GM19468 (cell line): ENCODE measurements around the gene FIS1.
"Not testable (repeated sequence)": the region's sequence is repeated elsewhere in the genome, so short reads cannot be mapped to it uniquely, and the experiment has no call there.

Source experiments
- ATAC-seq: cut with Tn5 transposase; IDR thresholded peaks from one replicate; pipeline ENCODE4 v1.9.1; 2021; ENCODE audit warnings: mild to moderate bottlenecking, moderate library complexity, moderate number of reproducible peaks; ENCODE audit not compliant: unreplicated experiment; ENCODE audit errors: extremely low read depth

Gene FIS1

DNA sequence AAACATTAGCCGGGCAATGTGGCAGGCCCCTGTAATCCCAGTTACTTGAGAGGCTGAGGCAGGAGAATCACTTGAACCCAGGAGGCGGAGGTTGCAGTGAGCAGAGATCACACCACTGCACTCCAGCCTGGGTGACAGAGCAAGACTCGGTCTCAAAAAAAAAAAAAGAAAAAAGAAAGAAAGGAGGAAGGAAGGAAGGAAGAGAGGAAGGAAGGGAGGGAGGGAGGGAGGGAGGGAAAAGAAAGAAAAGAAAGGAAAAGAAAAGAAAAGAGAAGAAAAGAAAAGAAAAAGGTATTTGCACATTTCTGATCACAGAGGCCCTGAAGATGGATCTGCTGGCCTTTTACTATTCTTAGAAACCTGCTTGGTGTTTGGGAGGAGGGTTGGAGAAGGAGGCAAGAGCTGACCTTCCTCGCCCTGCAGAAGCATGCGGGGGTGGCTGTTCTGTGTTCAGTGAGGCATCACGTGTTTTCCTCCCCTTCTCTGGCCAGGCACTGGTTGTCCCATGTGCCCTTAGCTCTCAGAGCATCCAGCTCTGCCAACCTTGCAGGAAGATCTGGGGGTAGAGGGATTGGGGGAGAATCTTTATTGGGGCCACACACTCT lies 19.3 kb upstream of the FIS1 start:
- ATAC-seq: not testable (repeated sequence)

DNA sequence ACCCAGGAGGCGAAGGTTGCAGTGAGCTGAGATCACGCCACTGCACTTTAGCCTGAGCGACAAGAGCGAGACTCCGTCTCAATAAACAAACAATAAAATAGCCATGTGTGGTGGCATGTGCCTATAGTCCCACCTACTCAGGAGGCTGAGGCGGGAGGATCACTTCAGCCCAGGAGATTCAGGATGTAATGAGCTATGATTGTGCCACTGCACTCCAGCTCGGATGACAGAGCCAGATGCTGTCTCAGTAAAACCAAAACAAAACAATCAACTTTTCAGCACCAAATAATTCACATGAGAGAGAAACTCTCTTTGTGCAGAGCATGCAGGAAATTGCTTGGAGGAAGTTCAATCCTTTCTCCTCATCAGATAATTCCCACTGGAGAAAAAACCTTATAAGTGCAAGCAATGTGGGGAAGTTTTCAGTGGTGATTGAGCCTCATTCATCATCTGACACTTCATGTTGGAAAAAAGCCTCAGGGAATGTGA lies 13.4 kb upstream of the FIS1 start:
- no peak for ATAC-seq

DNA sequence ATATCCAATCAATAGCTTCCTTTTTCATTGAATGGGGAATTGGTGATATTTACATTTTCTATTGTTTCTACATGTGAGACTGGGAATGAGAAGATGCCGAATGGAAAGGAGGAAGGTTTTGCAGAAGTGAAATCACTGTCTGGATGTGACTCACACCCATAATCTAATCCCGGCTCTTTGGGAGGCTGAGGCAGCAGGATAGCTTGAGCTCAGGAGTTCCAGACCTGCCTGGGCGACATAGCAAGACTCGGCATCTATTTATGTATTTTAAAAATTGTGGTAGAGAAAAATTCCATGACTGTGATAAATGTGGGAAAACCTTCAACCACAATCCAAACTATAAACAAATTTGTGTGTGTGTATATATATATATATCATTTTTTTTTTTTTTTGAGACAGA lies 10.9 kb upstream of the FIS1 start:
- ATAC-seq: no peak

- ATAC-seq: not testable (repeated sequence)
Observed at GRCh38 chr7:101253199-101253598, 8.3 kb upstream of the FIS1 start.

GRCh38 chr7:101251871-101252659 lies 7.2 kb upstream of the FIS1 start:
- ATAC-seq: peak; percentile 86

DNA sequence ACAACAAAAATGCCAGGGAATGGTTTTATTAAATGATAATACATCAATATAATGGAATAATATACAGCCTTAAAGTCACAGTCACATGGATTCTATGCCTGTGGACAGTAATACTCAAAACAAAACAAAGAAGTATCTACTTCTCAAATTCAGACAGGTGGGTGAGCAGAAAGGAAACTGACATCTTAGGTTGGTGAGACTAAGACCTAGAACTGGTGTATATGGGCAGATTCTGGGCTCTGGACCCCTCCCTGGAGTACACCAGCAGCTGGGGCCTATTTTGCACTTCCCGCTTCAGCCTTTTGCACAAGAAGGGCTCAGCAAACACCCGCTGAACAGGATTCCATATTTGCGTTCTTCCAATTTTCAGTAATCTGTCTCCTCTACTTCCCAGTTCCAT lies 5.4 kb upstream of the FIS1 start:
- no peak for ATAC-seq

DNA sequence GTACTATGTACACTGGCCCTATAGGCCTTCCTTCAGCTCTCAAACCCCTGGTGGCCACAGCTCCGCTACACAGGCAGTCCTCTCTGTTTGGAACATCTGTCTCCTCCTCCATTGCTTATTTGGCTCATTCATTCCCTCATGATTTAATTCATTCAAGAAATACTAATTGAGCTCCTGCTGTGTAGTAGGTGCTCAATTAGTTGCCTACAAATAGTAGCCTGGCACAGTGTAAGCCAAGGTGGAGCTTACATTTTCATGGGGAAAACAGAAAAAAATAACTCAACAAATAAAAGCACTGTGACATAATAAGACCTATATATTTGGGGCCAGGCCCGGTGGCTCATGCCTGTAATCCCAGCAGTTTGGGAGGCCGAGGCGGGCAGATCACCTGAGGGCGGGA lies 3.4 kb upstream of the FIS1 start:
- no peak for ATAC-seq

DNA sequence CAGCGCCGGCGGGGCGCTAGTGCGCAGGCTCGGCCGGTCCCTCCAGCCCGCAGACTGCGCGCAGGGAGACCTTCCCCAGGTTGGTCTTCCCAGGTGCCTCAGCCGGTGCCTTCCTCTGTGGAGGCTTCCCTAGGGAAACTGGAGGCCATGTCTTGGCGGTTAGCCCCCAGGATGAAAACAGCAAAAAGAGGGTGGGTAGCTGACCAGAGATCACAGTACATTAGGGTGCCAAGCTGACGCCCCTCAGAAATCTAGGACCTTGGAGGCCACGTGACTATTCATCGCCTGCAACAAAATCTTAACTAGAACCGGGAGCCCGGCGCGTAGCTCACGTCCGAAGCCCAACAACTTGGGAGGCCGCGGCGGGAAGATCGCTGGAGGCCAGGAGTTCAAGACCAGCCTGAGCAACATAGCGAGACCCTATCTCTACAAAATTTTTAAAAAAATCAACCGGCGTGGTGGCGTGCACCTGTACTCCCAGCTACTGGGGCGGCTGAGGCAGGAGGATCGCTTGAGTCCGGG lies 327 bp upstream of the FIS1 start:
- no peak for ATAC-seq

- ATAC-seq: no peak
Observed at GRCh38 chr7:101243646-101244374, 1.1 kb downstream of the FIS1 start.

DNA sequence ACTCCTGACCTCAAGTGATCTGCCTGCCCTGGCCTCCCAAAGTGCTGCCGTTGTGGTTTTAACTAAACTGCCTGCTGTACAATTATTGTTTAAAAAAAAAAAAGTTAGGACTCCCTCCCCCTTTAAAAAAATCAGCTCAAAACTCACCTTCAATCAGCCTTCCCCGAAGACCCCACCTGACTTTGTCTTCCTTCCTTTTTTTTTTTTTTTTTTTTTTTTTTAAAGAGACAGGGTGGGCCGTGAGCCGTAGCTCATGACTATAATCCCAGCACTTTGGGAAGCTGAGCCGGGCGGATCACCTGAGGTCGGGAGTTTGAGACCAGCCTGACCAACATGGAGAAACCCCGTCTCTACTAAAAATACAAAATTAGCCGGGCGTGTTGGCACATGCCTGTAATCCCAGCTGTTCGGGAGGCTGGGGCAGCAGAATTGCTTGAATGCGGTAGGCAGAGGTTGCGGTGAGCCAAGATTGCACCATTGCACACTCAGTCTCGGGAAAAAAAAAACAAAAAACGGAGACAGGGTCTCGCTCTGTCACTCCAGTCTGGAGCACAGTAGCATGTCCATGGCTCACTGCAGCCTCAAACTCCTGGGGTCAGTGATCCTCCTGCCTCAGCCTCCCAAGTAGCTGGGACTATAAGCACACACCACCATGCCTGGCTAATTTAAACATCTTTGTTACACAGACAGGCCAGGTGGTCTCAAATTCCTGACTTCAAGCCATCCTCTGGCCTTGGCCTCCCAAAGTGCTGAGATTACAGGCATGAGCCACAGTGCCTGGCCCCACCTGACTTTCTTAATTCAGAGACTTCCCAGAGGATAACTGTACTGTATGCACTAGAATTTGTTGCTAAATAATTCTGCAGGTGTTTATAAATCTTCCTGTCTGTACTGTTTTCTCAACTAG lies 3.2 kb downstream of the FIS1 start:
- ATAC-seq: no peak

DNA sequence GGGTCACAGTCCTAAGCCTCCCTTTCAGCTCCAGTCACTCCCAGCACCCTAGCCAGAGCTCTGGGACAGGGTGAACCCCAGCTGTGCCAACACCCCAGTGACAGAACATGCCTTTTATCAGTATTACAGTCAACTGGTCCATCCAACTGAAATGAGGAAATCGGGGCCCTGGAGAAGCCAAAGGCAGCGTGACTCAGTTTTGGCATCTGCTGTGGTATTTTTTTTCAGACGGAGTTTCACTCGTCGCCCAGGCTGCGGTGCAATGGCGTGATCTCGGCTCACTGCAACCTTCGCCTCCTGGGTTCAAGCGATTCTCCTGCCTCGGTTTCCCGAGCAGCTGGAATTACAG lies 3.9 kb downstream of the FIS1 start:
- ATAC-seq: no peak

DNA sequence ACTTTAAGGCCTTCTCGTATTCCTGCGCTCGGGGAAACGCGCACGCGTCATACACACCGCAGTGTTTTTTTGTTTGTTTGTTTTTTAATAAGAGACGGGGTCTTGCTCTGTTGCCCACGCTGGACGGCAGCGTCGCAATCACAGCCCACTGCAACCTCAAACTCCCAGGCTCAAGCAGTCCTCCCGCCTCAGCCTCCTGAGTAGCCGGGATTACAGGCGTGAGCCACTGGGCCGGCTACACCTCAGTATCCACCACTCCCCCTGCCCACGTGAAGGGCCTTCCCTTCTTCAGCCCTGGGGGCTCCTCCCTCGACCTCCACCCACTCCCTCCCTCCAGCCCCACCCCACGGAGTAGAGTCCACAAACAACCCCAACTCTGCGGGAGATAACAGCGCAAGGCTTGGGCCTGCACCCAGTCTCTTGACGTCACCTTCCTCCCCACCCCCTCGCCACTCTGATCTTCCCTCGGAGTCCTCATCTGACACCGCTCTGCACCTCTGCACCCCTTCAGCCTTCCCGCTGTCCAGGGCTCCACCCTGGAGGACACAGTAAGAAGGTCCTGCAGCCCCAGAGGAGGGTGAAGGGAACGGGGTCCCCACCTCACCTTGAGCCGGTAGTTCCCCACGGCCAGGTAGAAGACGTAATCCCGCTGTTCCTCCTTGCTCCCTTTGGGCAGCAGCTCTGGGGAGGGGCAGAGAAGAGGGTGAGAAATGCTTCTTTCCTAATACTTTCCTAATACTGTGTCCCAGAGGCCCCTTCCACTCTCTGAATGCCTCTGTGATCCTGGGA lies 4.5 kb downstream of the FIS1 start:
- ATAC-seq: no peak

DNA sequence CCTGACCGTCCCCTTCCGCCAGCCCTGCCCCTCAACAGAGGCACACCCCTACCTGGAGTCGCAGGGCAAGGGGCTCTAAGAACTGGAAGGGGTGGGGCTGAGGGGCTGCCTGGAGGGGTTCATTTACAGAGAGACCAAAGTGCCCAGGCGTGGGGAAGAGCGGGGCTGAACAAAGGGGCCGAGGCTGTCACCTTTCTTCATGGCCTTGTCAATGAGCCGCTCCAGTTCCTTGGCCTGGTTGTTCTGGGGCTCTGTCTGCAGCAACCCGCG lies 5.0 kb downstream of the FIS1 start:
- no peak for ATAC-seq

DNA sequence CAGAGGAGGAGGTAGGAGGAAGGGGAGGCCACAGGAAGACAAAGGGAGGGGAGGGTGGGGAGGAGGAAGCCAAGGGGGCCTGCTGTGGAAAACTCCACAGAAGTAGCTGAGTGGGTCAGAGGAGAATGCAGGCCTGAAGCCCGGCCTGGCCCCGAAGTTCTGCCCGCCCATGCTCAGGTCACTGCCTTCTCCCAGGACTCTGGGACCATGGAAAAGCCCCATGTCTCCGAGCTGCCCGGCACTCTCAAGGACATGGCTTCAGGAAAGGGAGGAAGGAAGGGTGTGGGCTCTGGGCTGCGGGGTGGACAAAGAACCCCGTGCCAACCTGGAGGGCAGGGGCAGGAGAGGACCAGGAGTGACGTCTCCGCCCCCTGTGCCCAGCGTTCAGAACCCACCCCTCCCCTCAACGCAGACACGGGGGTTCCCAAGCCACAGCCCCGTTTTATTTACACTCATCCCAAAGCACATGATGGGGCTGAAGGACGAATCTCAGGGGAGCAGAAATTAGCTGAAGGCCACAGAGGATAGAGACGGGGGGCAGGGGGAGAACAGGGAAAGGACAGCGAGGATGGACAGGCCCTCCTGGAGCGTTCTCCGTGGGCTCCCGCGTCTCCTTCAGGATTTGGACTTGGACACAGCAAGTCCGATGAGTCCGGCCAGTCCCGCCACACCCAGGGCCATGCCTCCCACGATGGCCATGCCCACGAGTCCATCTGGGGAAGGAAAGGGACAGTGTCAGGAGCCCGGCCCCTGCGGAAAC lies 5.5 kb downstream of the FIS1 start:
- no peak for ATAC-seq

DNA sequence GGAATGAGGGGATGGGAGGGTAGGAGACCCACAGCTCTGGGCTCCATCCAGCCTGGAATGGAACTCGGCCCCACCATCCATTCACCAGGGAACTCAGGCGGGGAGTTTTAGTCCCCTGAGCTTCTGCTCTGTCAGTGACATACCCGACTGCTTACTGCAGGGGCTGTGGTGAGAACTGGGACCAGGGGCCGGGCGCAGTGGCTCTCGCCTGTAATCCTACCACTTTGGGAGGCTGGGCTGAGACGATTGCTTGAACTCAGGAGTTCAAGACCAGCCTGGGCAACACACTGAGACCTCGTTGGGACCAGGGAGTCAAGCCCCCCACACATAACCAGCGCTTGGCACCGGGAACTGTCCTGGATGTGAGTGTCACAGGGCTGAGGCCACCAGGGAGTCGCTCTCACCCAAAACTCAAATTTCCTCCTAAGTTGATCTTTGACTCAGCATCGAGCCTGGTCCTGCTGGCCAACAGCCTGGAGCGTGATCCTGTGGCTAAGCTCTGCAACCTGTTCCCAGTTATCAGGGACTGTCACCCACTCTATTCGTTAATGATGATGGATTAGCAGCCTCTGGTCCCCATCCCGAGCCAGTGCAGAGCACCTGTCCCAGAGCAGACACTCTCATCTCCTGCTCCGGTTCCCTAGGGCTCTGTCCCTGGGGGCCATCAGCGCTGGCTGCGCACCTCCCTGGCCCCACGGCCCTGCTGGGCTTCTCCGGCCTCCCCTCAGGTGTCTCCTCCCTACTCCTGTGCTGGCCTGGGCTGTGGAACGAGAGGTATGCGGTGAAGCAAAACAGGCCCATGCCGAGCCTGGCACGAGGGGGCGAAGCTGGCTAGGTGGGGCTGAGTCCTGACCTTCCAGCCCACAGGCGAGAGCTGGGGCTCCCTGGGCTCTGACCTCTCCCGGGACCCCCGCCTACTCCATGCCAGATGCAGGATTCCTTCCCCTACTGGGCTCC lies 6.4 kb downstream of the FIS1 start:
- no peak for ATAC-seq

- no peak for ATAC-seq
Observed at GRCh38 chr7:101237206-101238067, 7.4 kb downstream of the FIS1 start, which contains the start of gene CLDN15. TSS of gene CLDN15 (minus strand) at chr7:101237802. CDS start at chr7:101237581, 221 bp downstream.
